Stimulated activated CD8-positive, alpha-beta memory T cell treated with anti-CD3 and anti-CD28 coated beads, Interleukin-12 subunit alpha, Interleukin-12 subunit beta, amount 100 ng/mL, for 24 hours (primary cell): ENCODE results near the gene CAPN13.

ENCODE experiments used
- DNase-seq: peaks from one replicate; pipeline ENCODE4 v3.0.0-alpha.2; 2020; ENCODE audit errors: extremely low read depth

The CAPN13 gene

DNA sequence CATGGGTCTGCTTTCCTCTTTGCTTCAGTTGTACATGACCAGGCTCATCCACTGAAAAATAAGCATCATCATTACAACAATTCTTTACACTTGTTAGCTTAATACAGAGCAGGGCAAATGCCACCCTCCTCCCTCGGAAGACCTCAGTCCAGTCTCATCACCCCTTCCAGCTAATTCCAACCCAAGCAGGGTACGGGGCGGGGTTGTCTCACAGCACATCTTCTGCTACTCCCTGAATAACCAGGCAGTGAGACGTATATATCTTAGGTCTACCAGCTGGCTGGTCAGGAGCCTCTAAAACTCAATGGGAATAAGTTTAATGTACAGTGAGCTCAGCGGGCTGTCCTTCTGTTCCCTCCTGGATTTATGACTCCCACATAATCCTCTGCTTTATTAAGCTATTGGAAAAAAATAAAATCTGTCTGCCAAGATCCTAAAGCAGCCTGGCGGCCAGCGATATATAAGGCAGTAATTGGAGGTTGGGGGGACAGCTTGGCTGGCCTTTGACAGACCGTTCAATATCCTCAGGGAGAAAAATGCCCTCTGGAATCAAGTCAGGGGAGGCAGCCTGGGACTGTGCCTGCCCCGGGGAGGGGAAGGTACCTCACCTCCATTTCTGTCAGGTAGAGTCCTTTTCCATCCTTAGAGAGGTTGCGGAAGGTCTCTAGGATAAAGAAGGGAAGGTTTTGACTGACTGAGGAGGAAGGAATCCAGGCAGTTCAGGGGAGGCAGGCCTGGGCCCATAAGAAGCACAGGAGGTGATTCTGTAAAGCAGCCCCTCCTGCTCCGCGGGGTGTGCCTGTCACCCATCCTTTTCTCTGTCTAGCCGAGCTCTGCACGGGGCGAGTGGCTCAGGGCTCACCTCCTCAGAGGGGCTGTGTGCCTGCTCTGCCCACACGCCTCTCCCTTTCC lies 76.3 kb downstream of the CAPN13 start:
- DNase-seq = no peak

DNA sequence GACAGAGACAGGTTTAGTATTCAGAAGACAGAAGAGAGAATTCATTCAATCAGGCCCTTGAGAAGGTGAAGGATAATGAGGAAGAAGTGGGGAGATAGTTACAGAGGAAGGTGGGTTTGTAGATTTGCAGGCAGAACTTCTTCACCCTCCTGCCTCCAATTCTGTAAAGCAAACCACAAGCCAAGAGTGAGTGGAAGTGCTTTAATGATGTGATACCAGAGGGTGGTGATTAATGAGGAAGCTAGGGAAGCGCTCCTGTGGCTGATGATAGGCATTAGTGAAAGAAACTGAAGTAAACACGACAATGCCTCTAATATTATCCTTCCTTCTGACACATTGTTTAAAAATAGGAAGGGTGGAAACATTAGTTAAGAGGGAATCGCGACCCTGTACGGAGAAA lies 78.2 kb downstream of the CAPN13 start:
- no peak for DNase-seq

DNA sequence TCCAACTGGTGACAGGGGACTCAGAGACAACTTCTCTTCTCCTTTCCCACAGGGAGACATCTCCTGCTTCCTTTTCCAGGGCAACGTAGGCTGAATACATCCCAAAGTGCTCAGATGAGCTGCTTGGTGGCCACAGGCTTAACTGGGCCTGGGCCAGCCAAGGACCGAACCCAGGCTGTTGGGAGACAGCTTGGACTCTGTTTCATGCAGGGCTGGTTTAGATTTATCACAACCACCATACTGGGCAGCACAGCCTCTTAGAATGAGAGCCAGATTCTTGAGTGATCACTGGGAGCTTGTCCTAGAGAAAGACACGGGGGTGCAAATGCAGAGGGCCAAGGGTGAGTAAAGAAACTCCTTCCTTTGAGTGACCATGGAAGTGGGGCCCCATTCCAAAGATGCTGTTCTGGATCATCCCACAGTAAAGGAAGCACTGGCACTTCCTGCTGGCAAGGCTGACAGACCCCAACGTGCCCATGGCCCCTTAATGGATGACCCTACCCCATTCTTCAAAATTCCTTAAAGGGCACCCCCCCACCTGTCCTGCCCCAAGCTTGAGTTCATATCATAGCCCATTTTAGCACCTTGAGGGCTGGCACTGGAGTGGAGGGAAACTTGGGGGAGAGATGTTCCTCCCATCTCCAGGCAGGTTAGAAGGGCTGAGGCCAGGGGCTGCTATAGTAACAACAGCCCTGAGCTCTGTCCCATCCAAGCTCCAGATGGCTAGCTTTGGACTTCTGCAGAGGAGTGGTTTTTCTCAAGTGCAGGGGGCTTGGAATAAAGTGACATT lies 84.1 kb downstream of the CAPN13 start:
- no peak for DNase-seq

DNA sequence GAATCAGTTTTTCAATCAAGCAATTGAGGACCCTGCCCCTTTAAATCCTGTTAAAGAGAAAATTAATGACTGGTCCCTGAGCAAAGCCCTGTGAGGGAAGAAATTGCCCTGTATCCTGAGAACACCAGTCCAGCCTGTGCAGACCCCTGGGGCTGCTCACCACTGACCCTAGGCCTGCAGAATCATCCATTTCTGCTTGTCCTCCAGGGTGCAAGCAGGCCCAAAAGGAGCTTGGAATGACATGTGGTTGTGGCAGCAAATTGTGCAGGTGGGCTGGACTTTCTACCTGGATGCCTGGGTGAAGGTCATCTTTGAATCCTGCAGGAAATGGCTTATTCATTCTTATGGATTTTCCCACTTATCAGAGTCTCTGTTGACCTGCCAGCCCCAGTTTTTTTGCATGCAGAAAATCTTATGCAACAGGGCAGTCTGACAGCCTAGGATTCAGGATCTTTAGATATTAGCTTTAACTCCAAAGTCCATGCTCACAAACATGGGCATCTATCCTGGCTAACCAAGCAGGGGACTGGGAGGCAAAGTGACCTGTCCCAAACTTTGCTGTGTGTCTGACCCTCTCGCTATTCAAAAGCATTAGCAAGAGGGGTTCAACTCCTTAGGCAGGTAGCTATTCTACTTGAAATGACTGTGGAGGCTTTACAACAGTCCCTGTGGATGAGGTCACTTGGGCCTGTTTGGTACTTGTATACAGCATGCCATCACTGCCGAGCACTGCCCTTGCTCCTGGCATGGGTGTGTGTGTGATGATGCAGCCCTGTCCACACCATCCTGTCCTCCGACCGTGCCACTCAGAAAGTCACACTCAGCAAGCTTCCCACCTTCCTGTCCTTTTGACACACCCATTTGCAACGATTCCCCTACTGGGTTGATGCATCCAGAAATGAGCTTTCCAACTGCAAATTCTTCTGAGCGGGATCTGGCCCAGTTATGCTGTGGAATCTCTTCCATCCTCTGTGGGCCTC lies 85.3 kb downstream of the CAPN13 start:
- DNase-seq = no peak

DNA sequence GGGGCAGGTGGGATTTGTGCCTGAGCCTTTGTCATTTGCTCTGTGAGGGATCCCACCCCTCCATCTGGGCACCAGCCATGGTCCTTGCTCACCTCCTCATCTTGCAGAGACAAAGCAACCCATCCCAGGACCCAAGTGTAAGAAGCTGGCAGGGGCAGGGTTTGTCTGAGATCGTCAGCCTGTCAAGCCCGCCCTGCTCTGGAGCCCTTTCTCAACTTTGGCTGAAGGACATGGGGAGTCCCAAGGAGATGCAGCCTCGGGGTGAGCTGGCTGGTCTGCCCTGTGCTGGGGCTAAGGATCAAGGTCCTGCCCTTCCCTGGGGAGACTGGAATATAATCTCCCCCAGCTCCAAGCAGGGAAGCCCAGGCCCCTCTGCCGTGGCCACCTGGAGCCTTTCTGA lies 86.0 kb downstream of the CAPN13 start:
- DNase-seq = no peak

DNA sequence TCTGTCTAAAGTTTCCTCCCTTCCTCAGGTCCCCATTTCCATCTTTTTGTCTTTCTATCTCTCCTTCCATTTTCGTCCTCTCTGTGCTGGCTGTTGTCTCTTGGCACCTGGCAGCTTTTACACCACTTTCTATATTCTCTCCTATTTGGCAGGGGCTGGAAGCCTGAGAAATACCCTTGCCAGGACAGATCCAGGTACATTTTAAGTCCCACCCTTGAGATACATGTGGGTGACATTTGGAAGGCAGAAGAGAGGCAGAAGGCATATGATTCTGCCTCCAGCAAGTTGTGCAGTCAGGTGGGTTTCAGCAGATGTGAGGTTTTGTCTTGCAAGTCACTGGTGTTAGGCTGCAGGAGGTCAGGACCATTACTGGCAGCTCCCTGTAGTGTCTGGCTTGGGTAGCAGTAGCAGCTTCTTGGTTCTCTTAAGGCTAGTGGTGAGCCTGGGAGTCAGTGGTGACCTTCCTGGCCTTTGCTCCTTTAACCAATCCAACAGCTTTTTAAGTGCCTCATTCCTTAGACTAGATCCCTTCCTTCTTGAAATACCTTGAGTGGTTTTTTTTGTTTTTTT lies 90.1 kb downstream of the CAPN13 start:
- no peak for DNase-seq

DNA sequence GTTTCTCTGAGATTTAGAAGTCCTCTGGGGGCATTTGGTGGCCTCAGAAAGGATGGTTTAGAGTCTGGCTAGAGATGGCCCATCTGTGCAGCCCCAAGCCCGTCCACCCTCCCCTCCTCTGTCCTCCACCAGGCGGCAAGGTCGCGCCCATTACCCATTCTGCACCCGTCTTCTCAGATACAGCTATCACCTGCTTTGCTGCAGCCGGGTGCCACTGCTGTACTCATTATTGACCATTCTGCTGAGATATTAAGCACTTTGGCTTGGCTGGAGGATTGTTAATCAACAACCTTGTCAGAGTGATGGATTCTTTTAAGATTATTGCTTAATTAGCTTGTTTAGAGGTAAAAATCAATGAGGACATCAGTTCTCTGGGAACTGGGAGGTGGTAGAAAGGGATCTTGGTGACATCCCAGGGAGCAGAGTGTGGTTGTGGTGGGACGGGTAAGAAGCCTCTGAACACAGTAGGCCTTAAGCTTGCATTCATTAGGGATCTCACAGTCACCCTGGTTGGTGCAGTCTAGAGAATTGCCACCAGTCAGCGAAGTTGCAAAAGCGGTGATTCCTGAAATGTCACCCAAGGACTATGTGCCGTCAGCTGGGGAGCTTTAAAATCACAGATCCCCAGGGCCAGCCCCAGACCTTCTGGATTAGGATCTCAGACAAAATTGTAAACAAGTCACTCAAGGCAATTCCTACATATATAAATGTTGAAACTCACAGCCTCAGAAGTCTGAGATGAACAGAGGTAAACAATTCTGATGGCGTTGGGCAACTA lies 90.9 kb downstream of the CAPN13 start:
- DNase-seq = no peak

DNA sequence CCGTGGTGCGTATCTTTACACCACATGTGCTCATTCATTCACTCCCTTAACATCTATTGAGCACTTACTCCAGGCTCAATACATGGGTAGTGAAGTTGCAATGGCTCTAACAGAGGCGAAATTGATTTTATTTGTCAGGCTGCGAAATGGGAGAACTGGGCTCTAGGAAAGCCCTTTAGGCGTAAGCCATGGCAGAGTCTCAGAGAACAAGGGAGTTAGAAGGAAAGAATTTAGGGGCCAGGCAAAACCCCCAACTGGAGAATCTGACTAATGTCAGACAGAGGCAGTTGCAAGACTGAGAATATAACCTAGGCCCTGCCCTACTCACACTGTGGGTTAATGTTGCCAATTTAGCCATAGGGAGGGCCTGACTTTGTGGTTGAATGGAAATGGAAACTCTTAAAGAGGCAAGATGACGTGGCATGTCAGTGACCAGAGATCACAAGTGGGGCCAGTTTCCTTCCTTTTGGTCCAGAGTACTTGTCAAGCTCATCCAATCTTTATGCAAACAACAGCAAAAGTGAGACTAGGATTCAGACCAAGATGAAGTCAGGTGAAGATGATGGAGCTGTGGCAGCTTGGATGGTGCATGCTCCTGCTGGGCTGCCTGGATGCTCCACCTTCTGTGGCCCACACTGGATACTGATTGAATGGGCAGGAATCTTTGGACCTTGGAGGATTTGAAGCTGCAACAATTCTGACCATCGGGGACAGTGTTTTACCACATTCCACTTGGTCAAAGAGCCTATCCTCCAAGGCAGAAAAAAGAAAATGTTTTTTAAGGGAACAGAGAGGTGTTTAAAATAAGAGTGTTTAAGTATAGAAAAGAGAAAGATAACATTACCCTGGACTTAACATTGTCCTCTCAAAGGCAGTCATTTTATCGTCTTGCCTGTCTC lies 92.2 kb downstream of the CAPN13 start:
- no peak for DNase-seq

DNA sequence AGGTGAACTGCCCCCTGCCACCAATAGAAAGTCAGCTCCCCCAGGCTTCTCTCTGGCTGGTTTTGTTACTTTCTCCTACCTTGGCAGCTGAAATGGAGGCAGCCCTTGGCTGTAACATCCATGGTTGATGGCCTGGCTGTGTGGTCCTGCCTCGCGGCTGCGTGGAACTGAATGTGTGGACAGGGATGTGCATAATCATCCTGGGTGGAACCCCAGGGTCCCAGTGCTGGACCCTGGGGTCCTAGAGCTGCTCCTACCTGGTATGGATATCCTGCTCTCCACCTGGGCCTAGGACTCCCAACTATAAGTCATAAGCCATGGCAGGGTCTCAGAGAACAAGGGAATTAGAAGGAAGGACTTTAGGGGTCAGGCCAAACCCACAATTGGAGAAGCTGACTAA lies 93.5 kb downstream of the CAPN13 start:
- no peak for DNase-seq

DNA sequence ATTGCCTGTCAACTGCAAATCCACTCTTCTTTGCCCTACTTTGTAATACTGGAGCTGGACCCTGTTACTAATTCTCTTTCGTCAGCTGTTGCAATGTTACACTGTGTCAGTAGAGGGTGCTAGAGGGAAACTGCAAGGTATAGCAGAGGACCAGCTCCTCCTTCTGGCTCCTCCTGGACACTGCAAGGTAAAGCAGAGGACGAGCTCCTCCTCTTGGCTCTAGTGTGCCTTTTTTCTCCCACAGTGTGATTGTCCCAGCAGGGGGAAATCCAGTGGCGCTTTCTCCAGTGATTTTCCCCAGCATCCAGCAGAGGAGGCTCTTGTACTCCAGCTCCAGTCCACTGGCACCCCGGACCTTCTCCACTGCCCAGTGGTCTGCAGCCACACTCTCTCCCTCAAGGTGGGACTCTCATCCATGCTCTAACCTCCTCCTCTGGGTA lies 95.6 kb downstream of the CAPN13 start:
- peak; percentile 49 for DNase-seq

DNA sequence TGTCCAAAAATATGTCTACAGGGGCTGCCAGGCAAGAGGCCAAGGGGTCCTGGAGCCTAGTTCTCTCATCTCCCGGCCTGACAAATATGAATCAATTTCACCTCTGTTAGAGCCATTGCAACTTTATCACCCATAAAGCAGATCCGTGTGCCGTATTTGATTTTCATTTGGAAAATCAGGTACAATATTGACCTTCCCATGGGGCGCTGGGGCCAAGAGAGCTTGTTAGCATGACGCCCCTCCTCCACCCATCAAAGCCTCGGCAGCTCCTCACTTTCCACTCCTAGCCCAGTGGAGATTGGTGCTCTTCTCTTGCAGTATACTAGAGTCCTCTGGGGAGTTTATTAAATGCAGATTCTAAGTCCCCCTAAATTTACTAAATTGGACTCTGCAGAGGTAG lies 96.8 kb downstream of the CAPN13 start:
- DNase-seq = no peak

DNA sequence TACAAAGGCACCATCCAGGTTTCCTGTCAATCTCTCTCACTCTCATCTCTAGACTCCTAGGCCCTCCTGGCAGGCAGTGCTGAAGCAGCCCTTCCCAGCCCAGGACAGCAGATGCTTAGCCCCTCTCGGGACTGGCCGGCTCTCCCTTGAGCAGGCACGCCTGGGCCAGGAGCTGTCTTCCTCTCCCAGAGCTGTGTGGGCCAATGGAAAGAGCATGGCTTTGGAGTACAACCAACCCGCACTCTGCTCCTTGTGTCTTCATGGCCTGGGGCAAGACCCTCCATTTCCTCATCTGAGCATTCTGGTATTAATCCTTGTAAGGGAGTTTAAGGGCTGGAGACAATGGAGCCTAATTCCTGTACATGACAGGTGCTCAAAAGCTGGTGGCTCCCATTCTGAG lies 97.2 kb downstream of the CAPN13 start:
- no peak for DNase-seq

DNA sequence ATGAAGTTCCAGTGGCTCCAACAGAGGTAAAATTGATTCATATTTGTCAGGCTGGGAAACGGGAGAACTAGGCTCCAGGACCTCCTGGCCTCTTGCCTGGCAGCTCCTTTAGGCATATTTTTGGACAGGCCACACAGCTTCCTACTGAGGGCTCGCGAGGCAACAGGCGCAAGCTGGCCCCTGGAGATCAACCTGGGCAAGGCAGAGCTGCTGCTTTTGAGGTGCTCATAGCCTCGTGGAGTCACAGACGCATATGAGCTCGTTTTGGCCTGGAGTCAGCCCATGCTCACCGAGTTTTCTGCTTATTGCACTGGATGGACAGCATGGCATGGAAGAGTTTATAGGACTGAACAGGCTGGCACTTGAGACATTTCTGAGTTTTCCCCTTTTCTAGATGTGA lies 97.7 kb downstream of the CAPN13 start:
- DNase-seq = no peak

DNA sequence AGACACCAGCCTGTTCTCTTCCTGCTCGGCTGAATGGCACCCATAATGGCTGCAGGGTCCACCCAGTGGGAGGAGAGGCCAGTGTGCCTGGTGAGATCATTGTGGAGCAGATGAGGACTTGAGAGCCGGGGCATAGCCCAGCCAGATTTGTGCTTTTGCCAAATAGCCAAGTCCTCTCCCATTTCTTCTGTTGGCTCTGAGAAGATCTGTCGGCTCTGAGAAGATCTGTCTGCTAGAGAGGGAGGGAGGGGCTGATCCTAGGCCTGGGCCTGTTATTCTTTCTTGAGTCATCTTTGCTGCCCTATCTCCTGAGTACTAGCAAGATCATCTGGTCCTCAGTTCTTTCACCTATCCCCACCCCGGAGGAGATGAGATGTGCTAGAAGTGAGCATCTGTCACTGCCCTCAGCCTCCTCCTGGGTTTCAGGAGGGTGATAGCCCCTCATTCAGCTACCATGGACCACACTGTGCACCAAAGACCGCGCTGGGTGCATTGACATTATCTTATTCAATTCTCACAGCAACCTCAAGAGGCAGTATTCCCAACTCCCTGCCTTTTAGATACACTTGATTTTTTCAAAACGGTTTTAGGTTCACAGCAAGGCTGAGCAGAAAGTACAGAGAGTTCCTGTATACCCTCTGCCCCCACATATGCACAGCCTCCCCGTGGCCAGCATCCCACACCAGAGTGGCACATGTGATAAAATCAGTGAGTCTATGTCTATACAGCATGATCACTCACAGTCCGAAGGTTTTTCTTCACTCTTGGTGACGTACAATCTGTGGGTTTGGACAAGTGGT lies 98.6 kb downstream of the CAPN13 start:
- DNase-seq = no peak

DNA sequence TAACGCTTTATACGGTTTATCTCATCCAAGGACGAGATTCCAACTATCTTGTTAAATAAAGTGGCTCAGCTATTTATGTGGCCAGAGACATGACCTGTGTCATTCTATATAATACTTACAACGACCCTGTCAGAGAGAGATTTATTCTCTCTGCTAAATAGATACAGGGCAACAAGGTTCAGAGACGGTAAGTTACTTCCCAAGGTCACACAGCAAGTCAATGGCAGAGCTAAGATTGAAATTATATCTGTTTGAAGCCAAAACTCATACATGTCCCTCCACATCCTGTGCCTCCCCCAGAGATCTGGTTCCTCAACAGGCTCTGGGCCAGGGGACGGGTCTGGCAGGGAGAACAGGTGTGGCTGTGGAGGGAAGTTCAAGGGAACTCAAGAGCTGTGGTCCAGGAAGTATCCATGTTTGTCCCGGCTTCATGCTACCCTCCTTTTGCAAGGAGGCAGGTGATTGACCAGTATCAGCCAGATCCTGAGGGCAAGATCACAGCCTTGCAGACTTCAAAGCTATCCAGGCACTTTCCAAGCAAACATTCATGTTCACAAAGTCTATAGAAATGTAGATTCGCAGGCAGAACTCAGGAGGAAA lies 99.8 kb downstream of the CAPN13 start:
- DNase-seq = no peak

DNA sequence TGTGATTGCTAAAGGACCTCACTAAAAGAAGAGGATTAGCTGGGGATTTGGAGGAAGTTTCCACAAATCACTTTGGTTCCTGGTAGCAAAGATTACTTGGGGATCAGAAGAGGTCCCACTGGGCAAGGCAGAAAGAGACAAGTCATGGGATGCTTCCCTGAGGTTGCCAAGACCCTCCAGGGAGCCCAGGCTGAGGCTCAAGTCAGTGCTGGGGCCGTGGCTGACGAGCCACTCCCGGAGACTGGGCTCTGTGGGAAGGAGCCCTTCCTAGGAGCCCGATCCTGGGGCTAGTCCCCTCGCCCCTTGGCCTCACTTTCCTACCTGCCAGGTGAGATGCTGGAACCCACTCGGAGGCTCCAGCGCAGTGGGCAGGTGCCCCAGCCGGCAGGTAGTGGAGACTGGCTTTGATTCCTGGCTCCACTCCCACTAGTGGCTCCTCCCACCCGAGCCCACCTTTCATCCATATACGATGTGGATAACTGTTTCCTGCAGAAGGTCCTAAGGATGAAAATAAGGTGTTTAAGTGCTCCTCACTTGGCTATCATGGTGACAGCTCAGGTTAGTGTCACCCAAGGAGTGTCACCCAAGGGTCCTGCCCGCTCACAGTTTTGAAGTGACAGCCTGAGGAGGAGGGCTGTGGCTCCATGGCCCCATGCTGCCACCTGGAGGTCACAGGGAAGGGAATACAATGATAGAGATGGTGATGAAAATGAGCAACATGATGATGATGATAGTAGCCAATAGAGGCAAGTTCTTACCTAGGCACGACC lies 100.5 kb downstream of the CAPN13 start:
- DNase-seq = peak; percentile 60

DNA sequence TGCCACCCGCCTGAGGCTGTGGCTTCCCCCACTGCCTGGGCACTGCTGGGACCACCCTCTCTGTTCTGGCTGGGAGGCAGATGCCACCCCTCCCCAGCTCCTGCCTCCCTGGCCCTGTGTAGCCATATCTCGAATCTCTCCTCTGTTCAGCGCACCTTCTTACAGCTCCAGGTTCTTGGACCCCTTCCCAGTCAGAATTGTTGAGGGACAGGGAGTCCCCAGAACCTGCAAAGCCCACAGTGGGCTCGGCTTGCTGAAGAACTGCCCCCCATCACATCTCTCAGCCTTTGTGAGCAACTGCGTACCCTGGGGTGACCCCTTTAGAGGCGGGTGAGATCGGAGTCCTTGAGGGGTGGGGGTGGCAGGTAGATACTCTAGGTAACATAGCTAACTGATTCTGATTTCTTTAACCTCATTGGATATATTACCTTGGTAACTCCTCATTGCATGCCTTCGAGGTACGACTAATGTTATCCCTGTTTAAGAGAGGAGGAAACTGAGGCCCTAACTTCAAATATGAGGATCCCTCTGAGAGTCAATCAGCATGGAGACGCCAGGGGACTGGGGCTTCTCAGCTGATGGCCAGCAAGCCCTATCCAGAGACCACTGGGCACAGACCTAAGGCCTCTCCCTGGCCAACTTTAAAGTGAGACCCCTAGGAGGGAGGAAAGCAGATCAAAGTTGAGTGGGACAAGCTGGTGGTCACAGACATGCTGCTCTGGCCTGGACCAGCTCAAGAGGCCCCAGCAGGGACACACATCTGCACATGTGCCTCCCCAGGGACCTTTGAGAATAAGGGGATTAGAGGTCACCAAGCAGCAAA lies 101.3 kb downstream of the CAPN13 start:
- no peak for DNase-seq
